ENCODE measurements around the gene ZBTB47.

The ZBTB47 gene

GRCh38 chr3:42666577-42666998 lies 13.1 kb downstream of the ZBTB47 start:
- DNase-seq, result no peak

GRCh38 chr3:42667096-42667522 lies 13.6 kb downstream of the ZBTB47 start:
- peak; percentile 34 for DNase-seq

- DNase-seq, result peak; percentile 43
Observed at GRCh38 chr3:42667523-42668412, 14.3 kb downstream of the ZBTB47 start.

GRCh38 chr3:42668413-42668760 lies 14.9 kb downstream of the ZBTB47 start:
- DNase-seq, result peak; percentile 29

GRCh38 chr3:42668793-42669217 lies 15.3 kb downstream of the ZBTB47 start:
- peak; percentile 15 for DNase-seq

- DNase-seq, result peak; percentile 13
Observed at GRCh38 chr3:42670051-42670576, 16.6 kb downstream of the ZBTB47 start.

- DNase-seq, result no peak
Observed at GRCh38 chr3:42670670-42671069, 17.2 kb downstream of the ZBTB47 start.

- no peak for DNase-seq
Observed at GRCh38 chr3:42672515-42672914, 19.0 kb downstream of the ZBTB47 start.

- no peak for DNase-seq
Observed at GRCh38 chr3:42673082-42673481, 19.6 kb downstream of the ZBTB47 start.

- no peak for DNase-seq
Observed at GRCh38 chr3:42674146-42674545, 20.6 kb downstream of the ZBTB47 start.

- no peak for DNase-seq
Observed at GRCh38 chr3:42675909-42676308, 22.4 kb downstream of the ZBTB47 start.

GRCh38 chr3:42678447-42678846 lies 24.9 kb downstream of the ZBTB47 start:
- DNase-seq, result no peak

- DNase-seq, result no peak
Observed at GRCh38 chr3:42680271-42680670, 26.8 kb downstream of the ZBTB47 start.

- DNase-seq, result no peak
Observed at GRCh38 chr3:42680806-42681205, 27.3 kb downstream of the ZBTB47 start.

GRCh38 chr3:42681361-42682038 lies 28.0 kb downstream of the ZBTB47 start:
- DNase-seq, result no peak

GRCh38 chr3:42682301-42683070 lies 29.0 kb downstream of the ZBTB47 start:
- DNase-seq, result no peak

- peak; percentile 66 for DNase-seq
Observed at GRCh38 chr3:42683875-42684598, 30.5 kb downstream of the ZBTB47 start.

- DNase-seq, result no peak
Observed at GRCh38 chr3:42684632-42685362, 31.3 kb downstream of the ZBTB47 start.

GRCh38 chr3:42685363-42685881 lies 31.9 kb downstream of the ZBTB47 start, which contains the start of gene KLHL40:
Gene KLHL40 (plus strand): TSS chr3:42685537. CDS start chr3:42685619, 82 bp downstream.
- DNase-seq, result no peak

- no peak for DNase-seq
Observed at GRCh38 chr3:42685891-42686820, 32.7 kb downstream of the ZBTB47 start.

Data from activated CD8-positive, alpha-beta memory T cell treated with anti-CD3 and anti-CD28 coated beads, Interleukin-2, amount 50 U/mL, for 48 hours (primary cell).